GM18520 (cell line): Measurements from ENCODE around the gene FAM124A.

Source experiments
- ATAC-seq: cut with Tn5 transposase; IDR thresholded peaks from one replicate; pipeline ENCODE4 v1.9.1; 2021; ENCODE audit not compliant: unreplicated experiment

The FAM124A gene

DNA sequence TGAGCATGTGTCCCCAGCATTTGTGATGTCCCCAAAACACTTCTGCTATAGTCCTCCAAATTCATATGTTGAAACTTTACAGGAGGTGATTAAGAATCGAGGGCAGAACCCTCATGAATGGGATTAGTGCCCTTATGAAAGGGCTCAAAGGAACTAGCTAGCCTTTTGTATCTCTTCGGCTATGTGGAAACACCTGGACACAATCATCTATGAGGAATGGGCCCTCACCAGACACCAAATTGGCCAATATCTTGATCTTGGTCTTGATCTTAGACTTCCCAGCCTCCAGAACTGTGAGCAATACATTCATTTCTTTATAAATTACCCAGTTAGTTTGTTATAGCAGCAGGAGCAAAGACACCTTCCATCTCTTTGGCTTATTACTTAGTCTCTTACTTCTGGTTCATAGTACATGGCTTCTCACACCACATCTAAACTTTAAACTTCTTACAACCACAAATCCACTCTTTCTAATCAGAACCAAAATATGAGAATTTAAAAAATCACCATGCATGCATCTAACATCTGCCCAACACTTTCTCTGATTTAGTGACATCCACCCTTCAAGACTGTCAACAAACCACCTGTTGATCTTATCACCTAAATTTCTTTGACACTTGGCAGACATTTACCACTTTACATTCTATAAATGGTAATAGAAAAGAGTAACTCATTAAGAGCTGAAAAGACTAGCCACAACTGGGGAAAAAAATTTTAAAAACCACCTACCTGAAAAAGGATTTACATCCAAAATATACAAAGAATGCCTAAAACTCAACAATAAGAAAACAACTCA, 110.6 kb downstream of the FAM124A start:
- no peak for ATAC-seq

DNA sequence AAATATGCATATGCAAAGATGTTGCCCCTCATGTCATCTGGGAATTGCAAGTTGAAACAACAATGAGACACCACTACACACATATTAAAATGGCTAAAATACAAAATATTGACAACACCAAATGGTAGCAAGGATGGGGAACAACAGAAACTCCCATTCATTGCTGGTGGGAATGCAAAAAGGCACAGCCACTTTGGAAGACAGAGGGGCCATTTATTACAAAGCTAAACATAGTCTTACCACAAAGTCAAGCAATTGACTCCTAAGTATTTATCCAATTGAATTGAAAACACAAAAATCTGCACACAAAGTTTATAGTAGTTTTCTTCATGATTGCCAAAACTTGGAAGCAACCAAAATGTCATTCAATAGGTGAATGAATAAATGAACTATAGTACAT, 111.2 kb downstream of the FAM124A start:
- no peak for ATAC-seq

DNA sequence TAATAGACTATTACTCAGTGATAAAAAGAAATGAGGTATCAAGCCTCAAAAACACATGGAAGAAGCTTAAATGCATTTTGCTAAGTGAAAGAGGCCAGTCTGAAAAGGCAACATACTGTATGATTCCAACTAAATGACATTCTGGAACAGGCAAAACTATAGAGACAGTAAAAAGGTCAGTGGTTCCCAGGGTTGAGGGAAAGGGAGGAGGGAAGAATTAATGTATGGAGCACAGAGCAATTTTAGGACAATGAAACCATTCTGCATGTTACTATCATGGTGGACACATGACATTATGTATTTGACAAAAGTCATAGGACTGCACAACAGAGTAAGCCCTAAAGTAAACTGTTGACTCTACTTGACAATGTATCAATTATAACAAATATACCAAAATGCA, 111.6 kb downstream of the FAM124A start:
- no peak for ATAC-seq
